Neural cell (in vitro differentiated cells): ENCODE results near the gene BTBD19. TPM values are rescaled to one million over a fixed set of nuclear protein-coding genes. Genes with fewer than 3 reads are reported as not detected.

Experiments
- H2AFZ ChIP-seq: fragments of 200-600, 300-800 bp; sonication (generic), shearing (Covaris generic); 2 replicates; pipeline ENCODE4 v1.6.0; 2014; ENCODE audit warnings: low read depth, mild to moderate bottlenecking, antibody characterized with exemption, low read length, moderate library complexity
- H3F3A ChIP-seq: fragments of 200-600 bp; shearing (Covaris generic); 2 replicates; pipeline ENCODE4 v1.6.1; 2016; ENCODE audit warnings: mild to moderate bottlenecking, moderate library complexity, mixed read lengths, antibody characterized with exemption, low read length; ENCODE audit not compliant: insufficient read depth, poor library complexity, severe bottlenecking
- H3K27ac ChIP-seq: fragments of 200-600, 300-800 bp; sonication (generic), shearing (Covaris generic); 2 replicates; pipeline ENCODE4 v1.5.1; 2014; ENCODE audit warnings: mild to moderate bottlenecking, low read length, moderate library complexity
- H3K27me3 ChIP-seq: fragments of 300-800, 200-600 bp; sonication (generic), shearing (Covaris generic); 2 replicates; pipeline ENCODE4 v1.6.0; 2014; ENCODE audit warnings: mild to moderate bottlenecking, low read depth, low read length, moderate library complexity; ENCODE audit not compliant: insufficient read depth
- H3K36me3 ChIP-seq: fragments of 300-800, 200-600 bp; sonication (generic), shearing (Covaris generic); 2 replicates; pipeline ENCODE4 v1.5.1; 2014; ENCODE audit warnings: mild to moderate bottlenecking, antibody characterized with exemption, low read length, moderate library complexity; ENCODE audit not compliant: insufficient read depth
- H3K4me2 ChIP-seq: fragments of 300-800, 200-600 bp; sonication (generic), shearing (Covaris generic); 2 replicates; pipeline ENCODE4 v1.6.0; 2014; ENCODE audit warnings: mild to moderate bottlenecking, low read length
- H3K4me3 ChIP-seq: fragments of 300-800, 200-600 bp; sonication (generic), shearing (Covaris generic); 2 replicates; pipeline ENCODE4 v1.5.1; 2014; ENCODE audit warnings: mild to moderate bottlenecking, low read length, moderate library complexity
- H3K79me2 ChIP-seq: fragments of 200-600 bp; shearing (Covaris generic); replicated peaks from 2 replicates; pipeline ENCODE4 v1.6.0; 2014; ENCODE audit warnings: mild to moderate bottlenecking, low read length, moderate library complexity; ENCODE audit not compliant: insufficient read depth
- H3K9ac ChIP-seq: fragments of 300-800, 200-600 bp; sonication (generic), shearing (Covaris generic); 2 replicates; pipeline ENCODE4 v1.6.1; 2016; ENCODE audit warnings: mild to moderate bottlenecking, low read length, mixed read lengths
- H3K9me2 ChIP-seq: fragments of 200-600 bp; shearing (Covaris generic); 2 replicates; pipeline ENCODE4 v1.6.1; 2016; ENCODE audit warnings: mild to moderate bottlenecking, low read length, mixed read lengths; ENCODE audit not compliant: insufficient read depth
- H3K9me3 ChIP-seq: fragments of 200-600, 300-800 bp; sonication (generic), shearing (Covaris generic); 2 replicates; pipeline ENCODE4 v1.6.1; 2016; ENCODE audit warnings: mild to moderate bottlenecking, mixed run types, low read length, moderate library complexity, mixed read lengths
- H4K20me1 ChIP-seq: fragments of 200-600 bp; shearing (Covaris generic); 2 replicates; pipeline ENCODE4 v1.6.1; 2016; ENCODE audit warnings: mild to moderate bottlenecking, mixed run types; ENCODE audit not compliant: insufficient read depth
- CTCF ChIP-seq: fragments of 450-650 bp; IDR thresholded peaks from 2 replicates; pipeline ENCODE4 v1.5.1; 2014; ENCODE audit warnings: antibody characterized with exemption, mild to moderate bottlenecking, moderate library complexity; ENCODE audit not compliant: poor library complexity, severe bottlenecking
- EP300 ChIP-seq: fragments of 450-650 bp; conservative IDR thresholded peaks from 2 replicates; pipeline ENCODE4 v1.6.1; 2014; ENCODE audit warnings: antibody characterized with exemption, mild to moderate bottlenecking, moderate library complexity; ENCODE audit not compliant: poor library complexity, severe bottlenecking
- EZH2 ChIP-seq: fragments of 200-600, 300-800 bp; shearing (Covaris generic), sonication (generic); IDR thresholded peaks from 2 replicates; pipeline ENCODE4 v1.6.1; 2014; ENCODE audit warnings: antibody characterized with exemption, low read length, borderline replicate concordance, mild to moderate bottlenecking; ENCODE audit not compliant: insufficient read depth, poor library complexity, severe bottlenecking
- MXI1 ChIP-seq: fragments of 450-650 bp; conservative IDR thresholded peaks from 2 replicates; pipeline ENCODE4 v1.6.1; 2014; ENCODE audit warnings: antibody characterized with exemption, mild to moderate bottlenecking; ENCODE audit not compliant: poor library complexity, severe bottlenecking
- POLR2AphosphoS5 ChIP-seq: IDR thresholded peaks from 2 replicates; pipeline ENCODE4 v1.6.1; 2012
- RAD21 ChIP-seq: fragments of 450-650 bp; conservative IDR thresholded peaks from 2 replicates; pipeline ENCODE4 v1.6.1; 2014; ENCODE audit warnings: antibody characterized with exemption, mild to moderate bottlenecking, moderate library complexity
- SMC3 ChIP-seq: fragments of 450-650 bp; conservative IDR thresholded peaks from 2 replicates; pipeline ENCODE4 v1.6.1; 2014; ENCODE audit warnings: antibody characterized with exemption, mild to moderate bottlenecking, moderate library complexity; ENCODE audit not compliant: poor library complexity
- TAF1 ChIP-seq: IDR thresholded peaks from 2 replicates; pipeline ENCODE4 v1.6.1; 2012; ENCODE audit warnings: low read depth
- polyA plus RNA-seq: library from polyadenylated mRNA; depleted of rRNA; stranded (reverse); fragments of >200 nt; gene quantifications from 2 replicates; pipeline ENCODE4 v1.2.3, GENCODE V29; 2014
- TF ChIP-seq, protein P1 (sequence below): IDR thresholded peaks from 2 replicates; pipeline ENCODE4 v1.6.1; 2012; ENCODE audit warnings: borderline replicate concordance

The BTBD19 gene
- polyA plus RNA-seq, 1 donor from 2014 or later: not detected

DNA sequence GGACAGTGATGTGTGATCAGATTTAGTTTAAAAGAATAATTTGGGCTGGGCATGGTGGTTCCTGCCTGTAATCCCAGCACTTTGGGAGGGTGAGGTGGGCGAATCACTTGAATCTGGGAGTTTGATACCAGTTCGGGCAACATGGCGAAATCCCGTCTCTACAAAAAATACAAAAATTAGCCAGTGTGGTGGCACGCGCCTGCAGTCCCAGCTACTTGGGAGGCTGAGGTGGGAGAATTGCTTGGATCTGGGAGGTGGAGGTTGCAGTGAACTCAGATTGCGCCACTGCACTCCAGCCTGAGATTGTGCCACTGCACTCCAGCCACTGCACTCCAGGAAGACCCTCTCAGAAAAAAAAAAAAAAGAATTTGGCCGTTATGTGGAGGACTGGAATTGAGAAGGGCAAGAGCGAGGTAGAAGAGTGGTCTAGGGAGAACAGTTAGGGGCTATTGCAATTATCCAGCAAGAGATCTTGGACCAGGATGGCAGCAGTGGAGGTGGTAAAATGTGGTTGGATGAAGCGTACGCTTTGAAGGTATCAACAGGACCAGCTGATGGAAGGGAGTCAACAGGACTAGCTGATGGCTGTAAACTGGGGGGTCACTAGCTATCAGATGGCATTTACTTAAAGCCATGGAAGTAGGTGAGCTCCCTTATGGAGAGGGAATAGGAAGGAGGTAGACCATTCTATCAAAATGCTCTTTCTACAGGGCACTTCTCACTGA, 9.6 kb downstream of the BTBD19 start:
- H2AFZ ChIP-seq: no peak overlapping the region
- no peaks in the 10 kb centered on the region for H3K9me2 ChIP-seq
- TF ChIP-seq POLR2AphosphoS5: no peak
- TF ChIP-seq RAD21: no peak
- no peak for TF ChIP-seq MXI1
- TF ChIP-seq EZH2: no peak
- TF ChIP-seq, protein P1, sequence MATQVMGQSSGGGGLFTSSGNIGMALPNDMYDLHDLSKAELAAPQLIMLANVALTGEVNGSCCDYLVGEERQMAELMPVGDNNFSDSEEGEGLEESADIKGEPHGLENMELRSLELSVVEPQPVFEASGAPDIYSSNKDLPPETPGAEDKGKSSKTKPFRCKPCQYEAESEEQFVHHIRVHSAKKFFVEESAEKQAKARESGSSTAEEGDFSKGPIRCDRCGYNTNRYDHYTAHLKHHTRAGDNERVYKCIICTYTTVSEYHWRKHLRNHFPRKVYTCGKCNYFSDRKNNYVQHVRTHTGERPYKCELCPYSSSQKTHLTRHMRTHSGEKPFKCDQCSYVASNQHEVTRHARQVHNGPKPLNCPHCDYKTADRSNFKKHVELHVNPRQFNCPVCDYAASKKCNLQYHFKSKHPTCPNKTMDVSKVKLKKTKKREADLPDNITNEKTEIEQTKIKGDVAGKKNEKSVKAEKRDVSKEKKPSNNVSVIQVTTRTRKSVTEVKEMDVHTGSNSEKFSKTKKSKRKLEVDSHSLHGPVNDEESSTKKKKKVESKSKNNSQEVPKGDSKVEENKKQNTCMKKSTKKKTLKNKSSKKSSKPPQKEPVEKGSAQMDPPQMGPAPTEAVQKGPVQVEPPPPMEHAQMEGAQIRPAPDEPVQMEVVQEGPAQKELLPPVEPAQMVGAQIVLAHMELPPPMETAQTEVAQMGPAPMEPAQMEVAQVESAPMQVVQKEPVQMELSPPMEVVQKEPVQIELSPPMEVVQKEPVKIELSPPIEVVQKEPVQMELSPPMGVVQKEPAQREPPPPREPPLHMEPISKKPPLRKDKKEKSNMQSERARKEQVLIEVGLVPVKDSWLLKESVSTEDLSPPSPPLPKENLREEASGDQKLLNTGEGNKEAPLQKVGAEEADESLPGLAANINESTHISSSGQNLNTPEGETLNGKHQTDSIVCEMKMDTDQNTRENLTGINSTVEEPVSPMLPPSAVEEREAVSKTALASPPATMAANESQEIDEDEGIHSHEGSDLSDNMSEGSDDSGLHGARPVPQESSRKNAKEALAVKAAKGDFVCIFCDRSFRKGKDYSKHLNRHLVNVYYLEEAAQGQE: no peak
- no peak for TF ChIP-seq SMC3
- no peaks in the 10 kb centered on the region for H3F3A ChIP-seq
- H3K27me3 ChIP-seq: peaks cover 15% of the 10 kb centered on the region
- H3K79me2 ChIP-seq: no peaks in the 10 kb centered on the region
- no peaks in the 10 kb centered on the region for H4K20me1 ChIP-seq
- H3K4me3 ChIP-seq: no peak overlapping the region
- H3K9me3 ChIP-seq: peaks cover 2% of the 10 kb centered on the region
- H3K9ac ChIP-seq: no peak overlapping the region
- no peaks in the 10 kb centered on the region for H3K36me3 ChIP-seq
- H3K27ac ChIP-seq: no peak overlapping the region
- no peak overlapping the region for H3K4me2 ChIP-seq

- Histone ChIP-seq H3K27ac (no peak overlapping the region), H3K9ac (no peak overlapping the region), H4K20me1 (no peaks in the 10 kb centered on the region), H3K36me3 (no peaks in the 10 kb centered on the region), H3K9me2 (no peaks in the 10 kb centered on the region), H3F3A (no peaks in the 10 kb centered on the region), H3K4me2 (no peak overlapping the region), H3K9me3 (peaks cover 2% of the 10 kb centered on the region), H2AFZ (no peak overlapping the region), H3K4me3 (no peak overlapping the region), H3K79me2 (no peaks in the 10 kb centered on the region), H3K27me3 (peaks cover 15% of the 10 kb centered on the region)
- TF ChIP-seq CTCF (no peak), TAF1 (no peak), SMC3 (no peak), MXI1 (no peak), EP300 (no peak), RAD21 (no peak), POLR2AphosphoS5 (no peak), EZH2 (no peak)
- TF ChIP-seq, protein P1: no peak
Measured at GRCh38 chr1:44819196-44819607, 10.9 kb downstream of the BTBD19 start.
